Measurements from ENCODE around the gene ALDH3A1. TPM values are rescaled to one million over a fixed set of nuclear protein-coding genes. Genes with fewer than 3 reads are reported as not detected.

ALDH3A1 gene
- total RNA-seq, 1 donor from 2014 or later: 24.2 TPM

DNA sequence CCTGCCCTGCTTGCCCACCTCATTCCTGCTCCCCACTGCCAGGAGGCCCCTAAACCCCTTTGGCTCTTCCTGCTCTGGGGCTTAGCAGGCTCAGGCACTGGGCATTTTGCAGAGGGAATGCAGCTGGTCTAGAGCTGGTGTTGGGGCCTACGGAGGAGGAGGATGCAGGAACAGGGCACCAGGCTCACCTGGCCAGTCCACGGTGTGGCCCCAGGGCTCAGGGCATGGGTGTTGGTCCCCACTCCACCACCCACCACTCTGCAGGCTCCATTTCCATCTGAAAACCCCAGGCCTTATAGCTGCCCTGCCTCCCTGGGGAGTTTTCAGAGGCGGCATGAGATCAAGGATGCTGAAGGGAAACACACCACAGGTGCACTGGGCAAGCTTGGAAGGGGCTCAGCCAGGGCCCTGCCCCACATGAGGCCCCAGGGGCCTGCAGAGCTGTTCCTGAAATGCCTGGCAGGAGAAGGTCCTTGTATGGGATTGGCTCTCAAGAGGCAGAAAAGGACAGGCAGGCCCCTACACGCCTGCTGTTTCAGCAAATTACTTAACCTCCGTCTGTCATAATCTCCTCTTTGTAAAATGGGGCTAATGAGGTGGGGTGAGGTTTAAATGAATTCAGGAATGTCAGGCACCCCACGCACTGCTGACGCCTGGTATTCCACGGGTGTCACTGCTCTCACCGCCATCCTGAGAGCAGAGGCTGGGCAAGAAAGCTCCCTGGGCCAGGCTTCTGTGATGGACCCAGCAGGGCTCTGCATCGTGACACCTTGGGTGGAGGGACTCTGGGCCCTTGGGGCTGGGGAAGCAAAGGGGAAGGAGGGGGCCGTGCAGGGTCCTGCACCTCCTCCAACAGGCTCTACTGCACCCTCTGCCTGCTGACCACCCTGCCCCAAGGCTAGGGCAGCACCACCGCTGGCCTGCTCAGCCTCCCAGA lies 41.0 kb downstream of the ALDH3A1 start:
- Histone ChIP-seq H3K36me3 (ENCODE audit: control insufficient read depth, insufficient read depth, low read length) (no peaks in the 10 kb centered on the region), H3K27me3 (ENCODE audit: control insufficient read depth, insufficient read depth, low read length) (no peaks in the 10 kb centered on the region), H3K4me3 (ENCODE audit: low read depth, low read length) (no peak overlapping the region)
- DNase-seq (ENCODE audit: low read depth): peak; percentile 86
- FAIRE-seq: peak; percentile 28
- TF ChIP-seq, protein P1, sequence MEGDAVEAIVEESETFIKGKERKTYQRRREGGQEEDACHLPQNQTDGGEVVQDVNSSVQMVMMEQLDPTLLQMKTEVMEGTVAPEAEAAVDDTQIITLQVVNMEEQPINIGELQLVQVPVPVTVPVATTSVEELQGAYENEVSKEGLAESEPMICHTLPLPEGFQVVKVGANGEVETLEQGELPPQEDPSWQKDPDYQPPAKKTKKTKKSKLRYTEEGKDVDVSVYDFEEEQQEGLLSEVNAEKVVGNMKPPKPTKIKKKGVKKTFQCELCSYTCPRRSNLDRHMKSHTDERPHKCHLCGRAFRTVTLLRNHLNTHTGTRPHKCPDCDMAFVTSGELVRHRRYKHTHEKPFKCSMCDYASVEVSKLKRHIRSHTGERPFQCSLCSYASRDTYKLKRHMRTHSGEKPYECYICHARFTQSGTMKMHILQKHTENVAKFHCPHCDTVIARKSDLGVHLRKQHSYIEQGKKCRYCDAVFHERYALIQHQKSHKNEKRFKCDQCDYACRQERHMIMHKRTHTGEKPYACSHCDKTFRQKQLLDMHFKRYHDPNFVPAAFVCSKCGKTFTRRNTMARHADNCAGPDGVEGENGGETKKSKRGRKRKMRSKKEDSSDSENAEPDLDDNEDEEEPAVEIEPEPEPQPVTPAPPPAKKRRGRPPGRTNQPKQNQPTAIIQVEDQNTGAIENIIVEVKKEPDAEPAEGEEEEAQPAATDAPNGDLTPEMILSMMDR (IDR thresholded peaks at IDR 0.05; ENCODE audit: insufficient read depth, low read length, severe bottlenecking): no peak

DNA sequence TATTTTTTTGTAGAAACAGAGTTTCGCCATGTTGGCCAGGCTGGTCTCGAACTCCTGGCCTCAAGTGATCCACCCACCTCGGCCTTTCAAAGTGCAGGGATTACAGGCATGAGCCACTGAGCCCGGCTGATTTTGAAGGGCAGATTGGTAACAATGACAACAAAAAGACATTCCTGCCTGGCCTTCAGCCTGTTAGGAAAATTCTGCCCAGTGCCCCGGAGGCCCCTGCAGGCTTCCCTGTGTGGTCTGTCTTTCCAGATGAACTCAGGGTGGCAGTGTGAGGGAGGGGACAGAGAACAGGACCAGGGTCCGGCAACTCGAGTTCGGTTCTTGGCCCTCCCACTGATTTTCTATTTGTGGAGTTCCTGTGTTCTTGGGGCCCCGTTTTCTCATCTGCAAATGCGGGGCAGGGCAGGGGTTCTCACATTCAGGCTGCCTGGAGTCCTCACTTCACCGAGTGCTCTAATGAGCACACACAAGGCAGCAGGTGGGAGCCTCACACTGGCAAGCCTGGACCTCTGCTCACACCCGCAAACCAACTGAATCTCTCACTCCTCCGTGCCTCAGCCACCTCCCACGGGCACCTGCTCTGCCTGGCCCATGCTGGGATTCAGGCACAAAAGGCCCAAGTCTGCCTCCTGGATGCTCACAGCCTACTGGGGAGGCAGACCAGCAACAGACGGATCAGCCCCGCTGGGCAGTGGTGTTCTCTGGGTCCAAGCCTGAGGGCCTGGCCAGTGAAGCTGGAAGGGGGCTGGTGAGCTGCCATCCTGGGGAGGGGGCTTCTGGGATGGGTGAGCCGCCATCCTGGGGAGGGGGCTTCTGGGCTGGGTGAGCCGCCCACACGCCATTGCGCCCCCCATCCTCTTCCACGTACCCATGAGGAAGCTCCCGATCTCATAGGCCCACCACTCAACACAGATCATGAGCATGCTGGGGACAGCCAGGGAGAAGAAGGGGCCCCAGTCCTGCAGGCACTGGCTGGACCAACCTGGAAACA lies 42.0 kb downstream of the ALDH3A1 start:
- no peaks in the 10 kb centered on the region for H3K36me3 ChIP-seq (ENCODE audit: control insufficient read depth, insufficient read depth, low read length)
- TF ChIP-seq, protein P1 (IDR thresholded peaks at IDR 0.05; ENCODE audit: insufficient read depth, low read length, severe bottlenecking): no peak
- DNase-seq (ENCODE audit: low read depth): no peak
- FAIRE-seq: no peak
- no peak overlapping the region for H3K4me3 ChIP-seq (ENCODE audit: low read depth, low read length)
- no peaks in the 10 kb centered on the region for H3K27me3 ChIP-seq (ENCODE audit: control insufficient read depth, insufficient read depth, low read length)

DNA sequence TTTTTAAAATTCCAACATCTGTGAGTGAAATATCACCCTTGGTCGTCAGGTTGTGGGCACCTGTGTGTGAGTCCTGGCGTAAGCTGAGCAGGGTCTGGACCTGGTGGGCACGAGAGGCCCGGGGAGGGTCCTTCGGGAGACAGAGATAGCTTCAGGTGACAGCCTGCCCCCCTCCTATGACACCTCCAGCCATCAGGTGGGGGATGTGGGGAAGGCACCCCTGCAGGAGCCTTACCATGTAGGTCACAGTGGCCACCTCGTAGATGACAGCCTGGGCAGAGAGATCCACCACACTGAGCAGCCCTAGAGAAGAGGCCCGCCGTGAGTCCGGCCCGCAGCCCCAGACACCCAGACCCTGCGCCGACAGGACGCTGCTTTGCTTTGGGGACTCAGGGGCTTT lies 42.9 kb downstream of the ALDH3A1 start:
- H3K4me3 ChIP-seq (ENCODE audit: low read depth, low read length): no peak overlapping the region
- TF ChIP-seq, protein P1 (IDR thresholded peaks at IDR 0.05; ENCODE audit: insufficient read depth, low read length, severe bottlenecking): no peak
- H3K27me3 ChIP-seq (ENCODE audit: control insufficient read depth, insufficient read depth, low read length): no peaks in the 10 kb centered on the region
- DNase-seq (ENCODE audit: low read depth): no peak
- no peaks in the 10 kb centered on the region for H3K36me3 ChIP-seq (ENCODE audit: control insufficient read depth, insufficient read depth, low read length)
- FAIRE-seq: no peak

DNA sequence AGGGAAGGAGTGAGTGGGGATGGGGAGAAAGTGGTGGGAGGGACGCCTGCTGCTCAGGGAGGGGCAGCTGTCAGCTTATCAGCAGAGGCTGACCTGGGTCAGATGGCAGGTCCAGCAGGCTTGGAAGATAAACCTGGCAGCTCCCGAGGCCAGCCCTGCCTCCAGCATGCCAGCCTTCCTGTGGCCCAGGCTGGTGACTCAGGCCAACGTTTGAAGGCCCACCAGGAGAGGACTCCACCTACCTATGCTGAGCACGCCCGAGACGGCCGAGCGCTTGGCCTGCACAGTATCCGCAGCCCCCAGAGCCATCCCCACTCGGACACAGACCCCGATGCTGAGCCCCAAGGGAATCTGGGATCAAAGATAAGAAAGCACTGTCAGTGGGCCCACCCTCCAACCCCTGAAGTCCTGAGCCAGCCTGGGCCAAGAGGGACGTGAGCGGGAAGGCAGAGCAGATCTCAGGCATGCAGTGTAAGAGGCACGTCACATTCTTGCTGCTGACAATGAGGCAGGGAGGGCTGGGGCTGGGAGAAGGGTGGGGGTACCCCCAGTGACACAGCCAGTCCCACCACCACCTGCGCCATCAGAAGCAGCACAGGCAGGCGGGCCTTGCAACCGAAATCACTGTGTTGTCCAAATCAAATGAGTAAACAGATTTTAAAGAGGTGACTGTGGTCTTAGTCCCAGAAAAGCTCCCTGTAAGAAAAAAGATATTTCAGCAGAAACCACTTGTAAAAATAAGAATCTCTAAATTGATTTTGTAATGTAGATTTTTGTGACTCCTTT lies 44.1 kb downstream of the ALDH3A1 start:
- no peaks in the 10 kb centered on the region for H3K36me3 ChIP-seq (ENCODE audit: control insufficient read depth, insufficient read depth, low read length)
- DNase-seq (ENCODE audit: low read depth) (no peak), FAIRE-seq (no peak)
- TF ChIP-seq, protein P1 (IDR thresholded peaks at IDR 0.05; ENCODE audit: insufficient read depth, low read length, severe bottlenecking): no peak
- no peaks in the 10 kb centered on the region for H3K27me3 ChIP-seq (ENCODE audit: control insufficient read depth, insufficient read depth, low read length)
- H3K4me3 ChIP-seq (ENCODE audit: low read depth, low read length): no peak overlapping the region

DNA sequence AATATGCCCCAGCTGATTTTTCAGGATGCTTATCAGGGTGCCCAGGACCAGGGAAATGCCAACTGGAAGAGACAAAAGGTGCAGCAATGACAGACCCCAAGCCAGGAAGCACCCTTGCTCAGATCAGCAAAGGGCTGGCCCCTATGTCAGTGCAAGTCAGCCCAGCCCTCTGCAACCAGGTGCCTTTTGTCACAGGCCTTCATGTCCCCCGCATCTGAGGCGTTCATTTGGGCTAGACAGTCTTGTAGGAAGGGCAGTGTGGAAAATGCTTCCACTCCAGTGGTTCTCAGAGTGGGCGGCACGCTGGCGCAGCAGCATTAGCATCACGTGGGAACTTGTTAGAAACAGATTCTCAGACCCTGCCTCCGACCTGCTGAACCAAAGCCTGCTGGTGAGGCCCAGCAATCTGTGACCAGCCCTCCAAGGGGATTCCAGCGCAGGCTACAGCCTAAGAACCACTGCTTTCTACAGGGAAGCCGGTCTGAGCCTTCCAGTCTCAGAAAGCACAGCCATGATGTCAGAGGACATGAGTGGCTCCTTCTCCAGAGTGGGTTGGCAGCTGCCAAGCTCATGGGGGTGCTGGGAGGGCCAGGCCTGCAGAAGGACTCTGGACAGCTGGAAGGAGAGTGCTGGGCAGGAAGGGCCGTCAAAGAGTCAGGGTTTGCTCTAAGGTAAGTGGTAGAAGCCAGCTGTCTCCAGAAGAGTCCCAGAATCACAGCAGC lies 44.8 kb downstream of the ALDH3A1 start:
- FAIRE-seq: no peak
- no peak overlapping the region for H3K4me3 ChIP-seq (ENCODE audit: low read depth, low read length)
- no peaks in the 10 kb centered on the region for H3K27me3 ChIP-seq (ENCODE audit: control insufficient read depth, insufficient read depth, low read length)
- TF ChIP-seq, protein P1 (IDR thresholded peaks at IDR 0.05; ENCODE audit: insufficient read depth, low read length, severe bottlenecking): no peak
- DNase-seq (ENCODE audit: low read depth): no peak
- H3K36me3 ChIP-seq (ENCODE audit: control insufficient read depth, insufficient read depth, low read length): no peaks in the 10 kb centered on the region
